Measurements from ENCODE around the gene KCNQ1.
"Not testable (repeated sequence)": the region's sequence is repeated elsewhere in the genome, so short reads cannot be mapped to it uniquely, and the experiment has no call there.

Gene KCNQ1

GRCh38 chr11:2473361-2474058 lies 28.7 kb downstream of the KCNQ1 start:
- DNase-seq (ENCODE audit: low spot score): no peak

GRCh38 chr11:2474059-2474901 lies 29.5 kb downstream of the KCNQ1 start:
- DNase-seq (ENCODE audit: low spot score): no peak

- DNase-seq (ENCODE audit: low spot score): no peak
Measured at GRCh38 chr11:2475136-2475918, 30.5 kb downstream of the KCNQ1 start.

GRCh38 chr11:2477254-2477653 lies 32.4 kb downstream of the KCNQ1 start:
- DNase-seq (ENCODE audit: low spot score): no peak

GRCh38 chr11:2477936-2478335 lies 33.1 kb downstream of the KCNQ1 start:
- no peak for DNase-seq (ENCODE audit: low spot score)

GRCh38 chr11:2480067-2480873 lies 35.5 kb downstream of the KCNQ1 start:
- not testable (repeated sequence) for DNase-seq (ENCODE audit: low spot score)

GRCh38 chr11:2480874-2481220 lies 36.0 kb downstream of the KCNQ1 start:
- no peak for DNase-seq (ENCODE audit: low spot score)

- no peak for DNase-seq (ENCODE audit: low spot score)
Measured at GRCh38 chr11:2481253-2481652, 36.4 kb downstream of the KCNQ1 start.

GRCh38 chr11:2482204-2482603 lies 37.4 kb downstream of the KCNQ1 start:
- no peak for DNase-seq (ENCODE audit: low spot score)

GRCh38 chr11:2482745-2483144 lies 37.9 kb downstream of the KCNQ1 start:
- DNase-seq (ENCODE audit: low spot score): no peak

- no peak for DNase-seq (ENCODE audit: low spot score)
Measured at GRCh38 chr11:2483426-2483825, 38.6 kb downstream of the KCNQ1 start.

GRCh38 chr11:2484576-2485125 lies 39.8 kb downstream of the KCNQ1 start:
- DNase-seq (ENCODE audit: low spot score): no peak

- no peak for DNase-seq (ENCODE audit: low spot score)
Measured at GRCh38 chr11:2488004-2488403, 43.2 kb downstream of the KCNQ1 start.

GRCh38 chr11:2489083-2489482 lies 44.3 kb downstream of the KCNQ1 start:
- DNase-seq (ENCODE audit: low spot score): no peak

GRCh38 chr11:2497951-2498350 lies 53.1 kb downstream of the KCNQ1 start:
- DNase-seq (ENCODE audit: low spot score): not testable (repeated sequence)

GRCh38 chr11:2498750-2499149 lies 53.9 kb downstream of the KCNQ1 start:
- no peak for DNase-seq (ENCODE audit: low spot score)

GRCh38 chr11:2507212-2507901 lies 62.5 kb downstream of the KCNQ1 start:
- DNase-seq (ENCODE audit: low spot score): no peak

- no peak for DNase-seq (ENCODE audit: low spot score)
Measured at GRCh38 chr11:2507945-2508749, 63.3 kb downstream of the KCNQ1 start.

- no peak for DNase-seq (ENCODE audit: low spot score)
Measured at GRCh38 chr11:2508793-2509192, 64.0 kb downstream of the KCNQ1 start.

- peak; percentile 40 for DNase-seq (ENCODE audit: low spot score)
Measured at GRCh38 chr11:2509481-2510001, 64.7 kb downstream of the KCNQ1 start.

Measured in kidney capillary endothelial cell (primary cell).